H1 (cell line): ENCODE measurements around the gene MRPL11. TPM values are rescaled to one million over a fixed set of nuclear protein-coding genes. Genes with fewer than 3 reads are reported as not detected.

Source experiments
- CTCF ChIP-seq, 3 experiments: IDR thresholded peaks; 1 replicate in 2 of 3; 2 replicates in 1 of 3; pipeline versions ENCODE4 v1.5.1 to v1.6.1; 2011; ENCODE audit warnings: low read length in 3 of 3, mild to moderate bottlenecking in 3 of 3, inconsistent platforms in 2 of 3, low read depth in 1 of 3, moderate library complexity in 1 of 3; ENCODE audit not compliant: insufficient read depth in 1 of 3; ENCODE audit errors: control extremely low read depth in 1 of 3
- polyA plus RNA-seq, 7 experiments: library from polyadenylated mRNA; depleted of rRNA in 3 of 7; stranded (reverse) in 5 of 7; unstranded in 2 of 7; fragments of >200 nt in 5 of 7; fragments of 200-250 nt in 2 of 7; gene quantifications; 1 replicate in 5 of 7; 2 replicates in 1 of 7; 4 replicates in 1 of 7; pipeline versions ENCODE4 v1.2.1 to v1.2.3, GENCODE V29; 2011 to 2013; ENCODE audit warnings: missing spikeins in 2 of 7, mixed read lengths in 2 of 7
- total RNA-seq: library from RNA; stranded (reverse); fragmentation: NEBNext Ultra II Directional; extraction: Animal tissue kit (Norgen Biotek cat#: 25700); gene quantifications from 2 replicates; pipeline ENCODE4 v1.2.1, GENCODE V29; 2021

The MRPL11 gene
- total and polyA plus RNA-seq, 2 of the 8 experiments (the other 6 are each of a cell fraction or from before 2014, with no cell fraction given): 105 to 141 TPM

- TF ChIP-seq CTCF (IDR thresholded peaks at IDR 0.05; ENCODE audit: control extremely low read depth in 1 of 3, insufficient read depth in 1 of 3, low read depth in 1 of 3, low read length in 3 of 3): no peak
Measured at GRCh38 chr11:66412110-66412509, 26.5 kb downstream of the MRPL11 start (continued).
